ENCODE results near the gene KCNIP1. TPM values are rescaled to one million over a fixed set of nuclear protein-coding genes. Genes with fewer than 3 reads are reported as not detected.
A peak's percentile ranks its signal among the peaks of the same experiment; 100 is the strongest.

The KCNIP1 gene
- total and polyA plus RNA-seq, 9 of the 15 experiments (the other 6 are each of a cell fraction or from before 2014, with no cell fraction given) = not detected

- peaks cover 0 to 17% of the 10 kb centered on the region in 2 experiments; a peak in 1 of 5 replicates for H3K27me3 ChIP-seq (ENCODE audit: control insufficient read depth in 2 of 2, insufficient read depth in 2 of 2, low read length in 2 of 2)
- H3K9me1 ChIP-seq (ENCODE audit: control insufficient read depth, insufficient read depth, low read length) = no peaks in the 10 kb centered on the region
- no peaks in the 10 kb centered on the region for H3K9me3 ChIP-seq (replicated peaks; ENCODE audit: control insufficient read depth, insufficient read depth, low read depth, low read length)
- ATAC-seq = peak; percentile 11; the same call in 1 of the 3 replicates
- no TSS peak for BruUV-seq (replicated peaks)
- H3K9ac ChIP-seq (ENCODE audit: insufficient read depth in 1 of 2, low read depth in 2 of 2, low read length in 2 of 2) = no peak overlapping the region
- H3K27ac ChIP-seq (ENCODE audit: extremely low read depth, low read depth, low read length) = no peak overlapping the region
- no peak overlapping the region for H3K4me3 ChIP-seq
- FAIRE-seq = no peak
- in situ Hi-C loops (cut with MboI) (no loop called here), intact Hi-C loops (cut with micrococcal nuclease) (no loop called here)
- ChIA-PET POLR2A (no interaction called here), CTCF (ENCODE audit: low intra/inter-chr PET ratio) (no interaction called here)
- peaks cover 22% of the 10 kb centered on the region for H4K20me1 ChIP-seq (replicated peaks; ENCODE audit: control insufficient read depth, insufficient read depth, low read length)
- H3K4me2 ChIP-seq (ENCODE audit: insufficient read depth, low read length) = no peak overlapping the region
- no peaks in the 10 kb centered on the region for H3K36me3 ChIP-seq (ENCODE audit: control insufficient read depth, insufficient read depth, low read length)
- DNase-seq (ENCODE audit: extremely low read depth in 1 of 4, low spot score in 3 of 4) = peak; percentile 42 to 52 (median 47)
- 0% methylated on average over 3 of the region's 3 CpGs for WGBS (ENCODE audit: insufficient coverage, low coverage, missing lambda C conversion rate)
- H3K4me1 ChIP-seq (replicated peaks in 1 of 2; ENCODE audit: control insufficient read depth in 2 of 2, insufficient read depth in 2 of 2, low read length in 2 of 2) = peaks cover 4 to 11% of the 10 kb centered on the region in 2 experiments; a peak in 4 of 5 replicates
- no peaks in the 10 kb centered on the region for H3K79me2 ChIP-seq (ENCODE audit: control insufficient read depth, insufficient read depth, low read length)
- H2AFZ ChIP-seq (ENCODE audit: low read depth, low read length) = no peak overlapping the region
- 0 out of 2 replicates have a peak, but pooled peaks have one; percentile 36 for TF ChIP-seq ZNF175 (CRISPR knock-in tag; IDR thresholded peaks at IDR 0.05; ENCODE audit: low read depth)
- peak; percentile 45 for TF ChIP-seq TFE3 (CRISPR knock-in tag; IDR thresholded peaks at IDR 0.05)
- TF ChIP-seq SOX6 (IDR thresholded peaks at IDR 0.05) = peak; percentile 47; the same call in 1 of the 2 replicates
- TF ChIP-seq CBFA2T3 (IDR thresholded peaks at IDR 0.05) = peak; percentile 87
- TF ChIP-seq CREB3L1 (IDR thresholded peaks at IDR 0.05; ENCODE audit: borderline replicate concordance, low read depth) = no peak
- 0 out of 2 replicates have a peak, but pooled peaks have one; percentile 57 for TF ChIP-seq SMAD4 (CRISPR knock-in tag; conservative IDR thresholded peaks at IDR 0.05)
- TF ChIP-seq MEIS2 (IDR thresholded peaks at IDR 0.05; ENCODE audit: partially characterized antibody) = peak; percentile 44
- peak; percentile 19; the same call in 1 of the 2 replicates for TF ChIP-seq L3MBTL2 (IDR thresholded peaks at IDR 0.05)
- TF ChIP-seq ARNT (IDR thresholded peaks at IDR 0.05) = no peak
- TF ChIP-seq TFAP4 (CRISPR knock-in tag; IDR thresholded peaks at IDR 0.05; ENCODE audit: borderline replicate concordance) = peak; percentile 34; the same call in 1 of the 2 replicates
- TF ChIP-seq CBFA2T2 (conservative IDR thresholded peaks at IDR 0.05) = peak; percentile 79
- no peak for TF ChIP-seq BRCA1 (IDR thresholded peaks at IDR 0.05)
- TF ChIP-seq BRCA1 (CRISPR knock-in tag; IDR thresholded peaks at IDR 0.05) = no peak
- peak in 1 of 2 experiments; percentile 22 for TF ChIP-seq E2F6 (IDR thresholded peaks at IDR 0.05; ENCODE audit: borderline replicate concordance in 1 of 2, extremely low read depth in 1 of 2, insufficient read depth in 1 of 2, insufficient read length in 1 of 2, low read depth in 1 of 2, low read length in 1 of 2, poor library complexity in 1 of 2, severe bottlenecking in 1 of 2)
- TF ChIP-seq NCOR1 (IDR thresholded peaks at IDR 0.05) = peak; percentile 35; the same call in 1 of the 2 replicates
Measured at GRCh38 chr5:170630711-170631141, 126.9 kb downstream of the KCNIP1 start.
